ENCODE results near the gene CEL.
A peak's percentile ranks its signal among the peaks of the same experiment; 100 is the strongest.

The CEL gene

DNA sequence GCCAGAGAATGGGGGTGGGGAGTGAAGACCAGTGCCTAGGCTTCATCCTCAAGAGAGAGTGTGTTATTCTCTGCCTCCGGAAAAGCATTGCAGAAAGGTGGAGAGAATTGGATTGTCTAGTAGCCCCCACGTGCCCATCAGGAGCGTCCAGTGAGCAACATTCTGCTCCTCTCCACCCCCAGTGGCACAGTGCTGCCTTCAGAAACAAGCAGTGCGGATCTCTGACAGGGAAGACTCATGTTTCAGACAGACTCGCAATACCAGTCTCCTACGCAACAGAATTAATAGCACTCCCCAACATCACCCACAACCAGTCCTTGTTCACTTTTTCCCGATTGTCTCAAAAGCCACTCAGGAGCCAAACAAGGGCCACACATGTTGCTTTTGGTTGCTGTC is 14.9 kb upstream of the CEL start:
- no peak for DNase-seq (ENCODE audit: extremely low read depth, low read depth)
- TF ChIP-seq, protein P1, sequence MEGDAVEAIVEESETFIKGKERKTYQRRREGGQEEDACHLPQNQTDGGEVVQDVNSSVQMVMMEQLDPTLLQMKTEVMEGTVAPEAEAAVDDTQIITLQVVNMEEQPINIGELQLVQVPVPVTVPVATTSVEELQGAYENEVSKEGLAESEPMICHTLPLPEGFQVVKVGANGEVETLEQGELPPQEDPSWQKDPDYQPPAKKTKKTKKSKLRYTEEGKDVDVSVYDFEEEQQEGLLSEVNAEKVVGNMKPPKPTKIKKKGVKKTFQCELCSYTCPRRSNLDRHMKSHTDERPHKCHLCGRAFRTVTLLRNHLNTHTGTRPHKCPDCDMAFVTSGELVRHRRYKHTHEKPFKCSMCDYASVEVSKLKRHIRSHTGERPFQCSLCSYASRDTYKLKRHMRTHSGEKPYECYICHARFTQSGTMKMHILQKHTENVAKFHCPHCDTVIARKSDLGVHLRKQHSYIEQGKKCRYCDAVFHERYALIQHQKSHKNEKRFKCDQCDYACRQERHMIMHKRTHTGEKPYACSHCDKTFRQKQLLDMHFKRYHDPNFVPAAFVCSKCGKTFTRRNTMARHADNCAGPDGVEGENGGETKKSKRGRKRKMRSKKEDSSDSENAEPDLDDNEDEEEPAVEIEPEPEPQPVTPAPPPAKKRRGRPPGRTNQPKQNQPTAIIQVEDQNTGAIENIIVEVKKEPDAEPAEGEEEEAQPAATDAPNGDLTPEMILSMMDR (IDR thresholded peaks at IDR 0.05; ENCODE audit: low read depth, low read length), result no peak

DNA sequence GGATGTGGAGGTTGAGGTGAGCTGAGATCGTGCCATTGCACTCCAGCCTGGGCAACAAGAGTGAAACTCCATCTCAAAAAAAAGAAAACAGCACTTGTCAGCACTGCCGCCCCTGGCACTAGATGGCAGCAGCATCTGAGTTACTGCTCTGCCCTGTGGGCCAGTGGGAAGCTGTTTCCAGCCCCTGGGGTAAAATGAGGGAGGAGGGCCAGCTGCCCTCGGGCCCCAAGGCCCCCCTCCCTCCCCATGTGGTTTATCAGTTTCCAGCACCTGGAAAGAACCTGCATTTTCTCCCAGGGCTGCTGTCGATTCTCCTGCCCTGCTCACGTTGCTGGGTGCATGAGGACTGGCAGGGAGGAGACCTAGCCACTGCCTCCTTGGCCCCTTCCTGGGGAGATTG is 13.2 kb upstream of the CEL start:
- DNase-seq (ENCODE audit: extremely low read depth, low read depth), result no peak
- TF ChIP-seq, protein P1 (IDR thresholded peaks at IDR 0.05; ENCODE audit: low read depth, low read length), result peak; percentile 49

DNA sequence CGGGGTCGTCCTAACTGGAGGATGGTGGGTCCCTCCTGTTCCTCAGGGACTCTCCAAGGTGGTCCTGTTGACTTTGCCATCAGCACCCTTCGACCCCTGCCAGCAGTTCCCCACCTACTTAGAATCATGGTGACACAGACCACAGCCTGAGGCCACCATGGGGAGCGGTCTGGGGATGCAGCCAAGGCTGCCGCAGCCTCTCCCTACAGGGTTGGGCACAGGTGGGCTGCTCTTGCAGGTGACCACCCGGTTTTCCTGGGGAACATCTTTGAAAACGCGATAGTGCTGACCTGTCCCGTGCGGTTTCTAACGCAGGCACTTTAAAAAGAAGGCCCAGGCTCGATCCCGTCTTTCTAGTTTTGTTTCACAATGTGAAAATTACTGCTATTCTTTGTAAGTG is 12.7 kb upstream of the CEL start:
- no peak for DNase-seq (ENCODE audit: extremely low read depth, low read depth)
- TF ChIP-seq, protein P1 (IDR thresholded peaks at IDR 0.05; ENCODE audit: low read depth, low read length), result no peak

DNA sequence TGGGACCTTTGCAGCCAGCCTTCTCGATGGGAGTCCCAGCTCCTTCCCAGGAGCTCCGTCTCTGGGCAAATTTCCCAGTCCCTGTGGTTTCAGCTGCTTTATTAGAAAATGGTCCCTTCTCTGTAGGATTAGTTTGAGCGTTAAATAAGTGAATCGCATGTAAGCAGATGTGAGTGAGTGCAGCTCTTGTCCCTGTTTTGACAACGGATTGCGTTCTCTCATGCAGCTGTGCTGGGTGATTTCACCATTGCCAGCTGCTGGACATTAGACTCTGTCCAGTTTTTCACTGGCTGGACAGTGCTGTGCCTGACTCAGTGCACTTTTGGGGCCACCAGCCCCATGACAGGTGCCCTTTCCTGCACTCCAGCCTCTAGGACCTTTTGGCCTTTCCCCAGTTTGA is 11.6 kb upstream of the CEL start:
- TF ChIP-seq, protein P1 (IDR thresholded peaks at IDR 0.05; ENCODE audit: low read depth, low read length), result no peak

DNA sequence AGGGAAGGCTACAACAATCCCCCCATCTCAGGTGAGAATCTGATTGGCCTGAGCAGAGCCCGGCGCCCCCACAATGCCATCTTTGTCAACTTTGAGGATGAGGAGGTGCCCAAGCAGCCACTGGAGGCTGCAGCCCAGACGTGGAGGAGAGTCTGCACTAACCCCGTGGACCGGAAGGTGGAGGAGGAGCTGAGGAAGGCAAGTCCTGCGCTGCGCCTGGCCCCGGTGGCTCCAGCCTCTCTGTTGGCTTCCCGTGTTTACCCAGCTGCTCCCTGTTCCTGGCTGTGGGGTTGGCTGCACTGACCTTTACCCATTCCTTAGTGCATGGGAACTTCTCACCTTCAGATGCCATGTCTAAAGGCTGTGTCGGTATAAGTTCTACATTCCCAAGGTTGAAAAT is 11.0 kb upstream of the CEL start:
- TF ChIP-seq, protein P1 (IDR thresholded peaks at IDR 0.05; ENCODE audit: low read depth, low read length), result no peak

More for the DNA sequence above, 11.6 kb upstream of the CEL start:
- DNase-seq (ENCODE audit: extremely low read depth, low read depth), result no peak

DNA sequence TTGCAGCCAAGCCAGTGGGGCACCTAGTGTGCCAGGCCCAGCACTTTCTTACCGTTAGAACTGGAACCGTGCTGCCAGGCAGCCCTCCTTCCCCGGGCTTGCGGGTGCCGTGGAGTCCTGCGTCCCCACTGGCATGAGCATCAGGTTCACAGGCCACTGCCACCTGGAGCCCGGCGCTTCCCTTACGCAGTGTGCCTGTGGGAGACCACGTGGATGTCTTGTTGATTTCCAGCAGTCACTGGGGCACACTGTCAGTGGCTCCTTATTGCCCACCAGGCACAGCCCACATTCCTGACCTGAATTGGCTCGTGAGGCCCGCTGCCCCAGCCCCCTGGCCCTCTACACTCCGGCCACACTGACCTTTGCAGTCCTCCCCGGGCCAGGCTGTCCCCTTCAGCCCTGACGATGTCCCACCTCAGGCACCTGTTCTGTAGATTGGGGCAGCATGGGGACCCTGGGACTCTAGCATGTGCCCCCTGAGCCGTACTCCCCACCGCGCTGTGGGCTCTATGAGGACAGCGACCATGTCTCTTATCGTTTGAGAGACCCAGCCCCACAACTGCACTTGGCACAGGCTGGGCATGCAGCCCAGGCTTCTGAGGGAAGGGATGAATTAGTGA is 10.4 kb upstream of the CEL start:
- TF ChIP-seq, protein P1 (IDR thresholded peaks at IDR 0.05; ENCODE audit: low read depth, low read length), result no peak
- no peak for DNase-seq (ENCODE audit: extremely low read depth, low read depth)

More for the DNA sequence above, 11.0 kb upstream of the CEL start:
- no peak for DNase-seq (ENCODE audit: extremely low read depth, low read depth)

DNA sequence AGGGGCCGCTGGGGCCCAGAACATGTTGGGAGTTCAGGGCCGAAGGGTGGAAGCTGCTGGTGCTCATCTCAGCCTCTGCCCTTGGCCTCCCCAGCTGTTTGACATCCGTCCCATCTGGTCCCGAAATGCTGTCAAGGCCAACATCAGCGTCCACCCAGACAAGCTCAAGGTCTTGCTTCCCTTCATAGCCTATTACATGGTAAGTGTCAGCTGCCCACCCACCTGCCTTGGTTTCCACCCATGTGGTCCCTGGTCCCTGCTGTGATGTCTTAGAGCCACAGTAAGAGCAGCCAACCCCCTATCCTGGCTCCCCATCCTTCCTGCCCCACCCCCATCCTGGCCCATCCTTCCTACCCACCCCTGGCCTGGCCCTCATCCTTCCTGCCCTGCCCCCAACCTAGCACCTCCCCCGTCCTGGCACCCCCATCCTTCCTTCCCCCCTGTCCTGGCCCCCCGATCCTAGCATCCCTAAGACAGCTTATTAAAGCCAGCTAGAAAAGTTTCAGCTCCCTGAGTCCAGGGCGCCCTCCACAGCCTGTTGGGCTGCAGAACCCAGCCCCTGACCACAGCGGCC is 9.7 kb upstream of the CEL start:
- TF ChIP-seq, protein P1 (IDR thresholded peaks at IDR 0.05; ENCODE audit: low read depth, low read length), result no peak
- DNase-seq (ENCODE audit: extremely low read depth, low read depth), result no peak
